HG03095 (cell line): ENCODE data around the gene PEF1.

Experiments used
- ATAC-seq: cut with Tn5 transposase; IDR thresholded peaks from one replicate; pipeline ENCODE4 v1.9.1; 2021; ENCODE audit warnings: moderate library complexity; ENCODE audit not compliant: unreplicated experiment

PEF1 gene

GRCh38 chr1:31671561-31672201 lies 27.0 kb upstream of the PEF1 start:
- no peak for ATAC-seq

GRCh38 chr1:31671147-31671546 lies 26.5 kb upstream of the PEF1 start:
- ATAC-seq: no peak

GRCh38 chr1:31670593-31670964 lies 25.9 kb upstream of the PEF1 start:
- no peak for ATAC-seq

- no peak for ATAC-seq
Measured at GRCh38 chr1:31669786-31670592, 25.3 kb upstream of the PEF1 start.

GRCh38 chr1:31669433-31669785 lies 24.7 kb upstream of the PEF1 start:
- no peak for ATAC-seq

GRCh38 chr1:31668303-31668883 lies 23.7 kb upstream of the PEF1 start:
- ATAC-seq: no peak

GRCh38 chr1:31667065-31667785 lies 22.5 kb upstream of the PEF1 start:
- ATAC-seq: no peak

GRCh38 chr1:31666263-31666963 lies 21.7 kb upstream of the PEF1 start:
- ATAC-seq: no peak

- no peak for ATAC-seq
Measured at GRCh38 chr1:31665234-31665878, 20.7 kb upstream of the PEF1 start.

- ATAC-seq: no peak
Measured at GRCh38 chr1:31664528-31664927, 19.9 kb upstream of the PEF1 start.

- no peak for ATAC-seq
Measured at GRCh38 chr1:31663622-31664452, 19.2 kb upstream of the PEF1 start.

GRCh38 chr1:31662463-31662862 lies 17.8 kb upstream of the PEF1 start:
- ATAC-seq: no peak

- ATAC-seq: no peak
Measured at GRCh38 chr1:31661856-31662255, 17.2 kb upstream of the PEF1 start.

GRCh38 chr1:31660871-31661455 lies 16.3 kb upstream of the PEF1 start:
- no peak for ATAC-seq

GRCh38 chr1:31659889-31660288 lies 15.2 kb upstream of the PEF1 start:
- ATAC-seq: no peak

GRCh38 chr1:31658721-31659120 lies 14.0 kb upstream of the PEF1 start:
- ATAC-seq: no peak

- no peak for ATAC-seq
Measured at GRCh38 chr1:31657972-31658510, 13.4 kb upstream of the PEF1 start.

- ATAC-seq: no peak
Measured at GRCh38 chr1:31657020-31657804, 12.5 kb upstream of the PEF1 start.
